HG03520 (cell line): ENCODE measurements around the gene CD4.

Source experiments
- ATAC-seq: cut with Tn5 transposase; IDR thresholded peaks from one replicate; pipeline ENCODE4 v1.9.1; 2021; ENCODE audit warnings: mild to moderate bottlenecking, moderate library complexity; ENCODE audit not compliant: unreplicated experiment

The CD4 gene

GRCh38 chr12:6827437-6827911 is 38.1 kb downstream of the CD4 start:
- no peak for ATAC-seq

- no peak for ATAC-seq
Observed at GRCh38 chr12:6827982-6828780, 38.9 kb downstream of the CD4 start, which contains the start of gene P3H3. P3H3 (plus strand) TSS chr12:6828407; CDS start chr12:6828441, 34 bp downstream.

- ATAC-seq, result no peak
Observed at GRCh38 chr12:6828781-6829535, 39.6 kb downstream of the CD4 start.

GRCh38 chr12:6829536-6830220 is 40.4 kb downstream of the CD4 start:
- no peak for ATAC-seq

- ATAC-seq, result no peak
Observed at GRCh38 chr12:6830286-6830890, 41.1 kb downstream of the CD4 start.

- ATAC-seq, result no peak
Observed at GRCh38 chr12:6830999-6831398, 41.7 kb downstream of the CD4 start.

GRCh38 chr12:6831450-6831995 is 42.2 kb downstream of the CD4 start:
- ATAC-seq, result no peak

GRCh38 chr12:6832125-6832524 is 42.8 kb downstream of the CD4 start:
- no peak for ATAC-seq

GRCh38 chr12:6833189-6833890 is 44.0 kb downstream of the CD4 start:
- ATAC-seq, result no peak

GRCh38 chr12:6834254-6834653 is 44.9 kb downstream of the CD4 start:
- no peak for ATAC-seq

- no peak for ATAC-seq
Observed at GRCh38 chr12:6834873-6835272, 45.5 kb downstream of the CD4 start.

GRCh38 chr12:6836851-6837250 is 47.5 kb downstream of the CD4 start:
- no peak for ATAC-seq

- ATAC-seq, result no peak
Observed at GRCh38 chr12:6837370-6838060, 48.2 kb downstream of the CD4 start.

GRCh38 chr12:6838854-6839253 is 49.5 kb downstream of the CD4 start:
- ATAC-seq, result no peak

GRCh38 chr12:6839482-6840201 is 50.3 kb downstream of the CD4 start:
- ATAC-seq, result peak; percentile 54

GRCh38 chr12:6840330-6840729 is 51.0 kb downstream of the CD4 start:
- ATAC-seq, result no peak

GRCh38 chr12:6840761-6841515 is 51.6 kb downstream of the CD4 start, which contains the start of gene GNB3:
GNB3 (plus strand) TSS chr12:6840925; CDS start chr12:6841288, 363 bp downstream.
- no peak for ATAC-seq

GRCh38 chr12:6842075-6842474 is 52.7 kb downstream of the CD4 start:
- no peak for ATAC-seq
